SHP77 treated with DMSO at 0.1 percent for 48 hours (cell line): Measurements from ENCODE around the gene SCAF11.
"Not testable (repeated sequence)": the region's sequence is repeated elsewhere in the genome, so short reads cannot be mapped to it uniquely, and the experiment has no call there.

Source experiments
- DNase-seq: peaks from one replicate; lab custom pipeline; 2025; lab: John Stamatoyannopoulos, UW

SCAF11 gene

GRCh38 chr12:45990468-45991283, at the start of gene SCAF11:
Gene SCAF11 (minus strand): TSS chr12:45990574. CDS start chr12:45964167, 26,407 bp downstream.
- peak; percentile 96 for DNase-seq

GRCh38 chr12:46037066-46037465, 46.7 kb upstream of the SCAF11 start:
- not testable (repeated sequence) for DNase-seq

- DNase-seq = no peak
Observed at GRCh38 chr12:46027172-46027571, 36.8 kb upstream of the SCAF11 start.

- no peak for DNase-seq
Observed at GRCh38 chr12:46024099-46024498, 33.7 kb upstream of the SCAF11 start.

GRCh38 chr12:46020768-46021167, 30.4 kb upstream of the SCAF11 start:
- no peak for DNase-seq

- not testable (repeated sequence) for DNase-seq
Observed at GRCh38 chr12:46018712-46019111, 28.3 kb upstream of the SCAF11 start.

- DNase-seq = not testable (repeated sequence)
Observed at GRCh38 chr12:46017866-46018375, 27.5 kb upstream of the SCAF11 start.

- DNase-seq = no peak
Observed at GRCh38 chr12:46005823-46006222, 15.4 kb upstream of the SCAF11 start.

- no peak for DNase-seq
Observed at GRCh38 chr12:46005151-46005797, 14.9 kb upstream of the SCAF11 start.

- DNase-seq = no peak
Observed at GRCh38 chr12:46004715-46005114, 14.3 kb upstream of the SCAF11 start.

- DNase-seq = not testable (repeated sequence)
Observed at GRCh38 chr12:46000076-46000475, 9.7 kb upstream of the SCAF11 start.

GRCh38 chr12:45994736-45995135, 4.4 kb upstream of the SCAF11 start:
- DNase-seq = no peak

- DNase-seq = peak; percentile 44
Observed at GRCh38 chr12:45991284-45992249, 1.2 kb upstream of the SCAF11 start.

GRCh38 chr12:45989721-45990467, 480 bp downstream of the SCAF11 start:
- DNase-seq = peak; percentile 56

- no peak for DNase-seq
Observed at GRCh38 chr12:45989287-45989686, 1.1 kb downstream of the SCAF11 start.

- no peak for DNase-seq
Observed at GRCh38 chr12:45988264-45988663, 2.1 kb downstream of the SCAF11 start.

- DNase-seq = no peak
Observed at GRCh38 chr12:45987340-45987727, 3.0 kb downstream of the SCAF11 start.

- DNase-seq = no peak
Observed at GRCh38 chr12:45986641-45987339, 3.6 kb downstream of the SCAF11 start.

GRCh38 chr12:45981075-45981837, 9.1 kb downstream of the SCAF11 start:
- no peak for DNase-seq

- DNase-seq = no peak
Observed at GRCh38 chr12:45980540-45980939, 9.8 kb downstream of the SCAF11 start.
